SH-SY5Y (cell line): ENCODE data around the gene ACSL5.

Source experiments
- GATA2 ChIP-seq: IDR thresholded peaks from 2 replicates; pipeline ENCODE4 v1.6.1; 2011; ENCODE audit warnings: mild to moderate bottlenecking, low read depth, low read length
- GATA3 ChIP-seq: IDR thresholded peaks from 2 replicates; pipeline ENCODE4 v1.6.1; 2011; ENCODE audit warnings: low read depth, mild to moderate bottlenecking, low read length, moderate library complexity

DNA sequence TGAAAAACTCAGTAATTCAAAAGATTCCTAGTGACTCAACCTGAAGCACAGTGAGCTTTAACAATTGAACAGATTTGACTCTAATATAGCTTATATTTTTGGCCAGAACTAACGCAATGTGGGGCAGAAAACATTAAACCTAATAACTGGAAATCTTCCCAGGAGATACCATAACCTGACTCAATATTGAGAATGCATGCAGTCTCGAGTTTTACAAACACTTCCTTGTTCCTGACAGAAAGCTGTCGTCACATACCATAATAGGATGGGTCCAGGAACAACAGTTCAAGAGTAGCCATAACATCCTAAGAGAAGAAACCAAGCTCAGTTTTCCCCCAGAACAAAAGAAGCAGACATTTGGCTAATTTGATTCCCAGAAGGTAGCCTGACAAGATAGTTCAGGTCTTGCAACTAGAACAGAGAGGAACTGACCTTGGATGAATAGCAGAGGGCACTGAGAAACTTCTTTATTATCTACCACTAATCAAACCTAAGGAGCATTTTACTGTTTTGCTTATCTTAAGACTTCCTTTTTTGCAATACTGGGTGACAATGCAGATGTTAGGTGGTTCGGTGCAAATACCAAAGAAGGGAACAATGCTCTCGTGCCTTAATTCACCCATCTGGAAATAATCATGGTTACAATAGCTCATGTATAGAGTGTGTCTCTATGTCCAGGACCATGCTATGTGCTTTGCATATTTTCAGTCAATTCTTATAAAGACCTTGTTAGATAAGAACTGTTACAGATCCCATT, 38.6 kb upstream of the ACSL5 start:
- TF ChIP-seq GATA3 (no peak), GATA2 (no peak)
